Measurements from ENCODE around the gene PRPF40A. TPM values are rescaled to one million over a fixed set of nuclear protein-coding genes. Genes with fewer than 3 reads are reported as not detected.

Gene PRPF40A
- total and polyA plus RNA-seq, 2 of the 8 experiments (the other 6 are each of a cell fraction or from before 2014, with no cell fraction given) = 85.5 to 176 TPM

GRCh38 chr2:152696476-152696875 is 20.8 kb downstream of the PRPF40A start:
- ChIA-PET CTCF (ENCODE audit: partially characterized antibody) (interaction anchor here (0.7 kb wide), 1 partner anchor 19 kb away, joined by 3 read pairs; no protein-coding TSS in a partner anchor), POLR2A (ENCODE audit: partially characterized antibody) (interaction anchor here (1.4 to 2.0 kb wide), 3 partner anchors 10 to 22 kb away, joined by 3 to 10 read pairs (median 5); partner anchors contain the start of gene PRPF40A)
- Histone ChIP-seq H3K4me2 (ENCODE audit: insufficient read depth in 1 of 2, low read depth in 2 of 2, low read length in 2 of 2) (no peak overlapping the region), H2BK120ac (replicated peaks; ENCODE audit: low read depth, low read length) (no peak overlapping the region), H4K20me1 (replicated peaks in 1 of 2; ENCODE audit: control insufficient read depth in 1 of 2, insufficient read depth in 2 of 2, low read length in 2 of 2) (peaks cover 4% of the 10 kb centered on the region in 2 experiments), H4K8ac (ENCODE audit: extremely low read depth, insufficient read depth, low read length) (no peak overlapping the region), H3K4me1 (replicated peaks in 1 of 4; ENCODE audit: control insufficient read depth in 3 of 4, insufficient read depth in 4 of 4, low read length in 3 of 4) (no peaks in the 10 kb centered on the region), H3K9ac (replicated peaks in 1 of 4; ENCODE audit: extremely low read depth in 1 of 4, low read depth in 3 of 4, low read length in 3 of 4) (no peak overlapping the region), H3K23ac (ENCODE audit: insufficient read length) (no peak overlapping the region), H2BK12ac (ENCODE audit: low read depth, low read length) (no peak overlapping the region), H3K56ac (replicated peaks; ENCODE audit: insufficient read length, low read depth, low read length) (no peak overlapping the region), H3K14ac (ENCODE audit: insufficient read length) (no peak overlapping the region), H3K27ac (ENCODE audit: low read depth, low read length) (no peak overlapping the region), H2BK5ac (ENCODE audit: low read depth, low read length) (no peak overlapping the region), H2AK5ac (ENCODE audit: low read depth, low read length) (no peak overlapping the region), H3K18ac (ENCODE audit: extremely low read depth, low read length) (no peak overlapping the region), H2BK15ac (ENCODE audit: low read length) (no peak overlapping the region), H3K27me3 (replicated peaks in 1 of 4; ENCODE audit: control insufficient read depth in 3 of 4, extremely low read depth in 1 of 4, insufficient read depth in 3 of 4, low read length in 3 of 4) (no peaks in the 10 kb centered on the region), H4K5ac (ENCODE audit: insufficient read length, low read depth, low read length) (no peak overlapping the region), H3K4ac (replicated peaks; ENCODE audit: insufficient read length, low read depth, low read length) (no peak overlapping the region), H3K79me2 (ENCODE audit: control insufficient read depth in 1 of 2, insufficient read depth in 2 of 2, low read length in 2 of 2) (peaks cover 9 to 84% of the 10 kb centered on the region in 2 experiments), H3K9me3 (ENCODE audit: insufficient read depth in 2 of 2, low read depth in 1 of 2, low read length in 1 of 2) (no peaks in the 10 kb centered on the region), H2BK20ac (ENCODE audit: low read length) (no peak overlapping the region), H2AFZ (ENCODE audit: low read length) (no peak overlapping the region), H3K36me3 (ENCODE audit: control insufficient read depth in 2 of 4, insufficient read depth in 4 of 4, low read length in 3 of 4) (peaks cover 2 to 35% (median 9%) of the 10 kb centered on the region in 4 experiments; a peak in 6 of 8 replicates), H3K23me2 (ENCODE audit: low read depth, low read length) (no peaks in the 10 kb centered on the region), H4K91ac (replicated peaks; ENCODE audit: insufficient read length, low read length) (no peak overlapping the region), H3K4me3 (ENCODE audit: extremely low read depth in 1 of 4, insufficient read depth in 2 of 4, low read depth in 3 of 4, low read length in 4 of 4) (no peak overlapping the region), H3K79me1 (ENCODE audit: low read depth, low read length) (no peaks in the 10 kb centered on the region; the same call in 1 of the 2 replicates)
- WGBS, 2 experiments (ENCODE audit: extremely low coverage in 1 of 2, insufficient coverage in 1 of 2, insufficient read length in 1 of 2, insufficient replicate concordance in 2 of 2, low coverage in 1 of 2, low lambda C conversion rate in 2 of 2, missing lambda C conversion rate in 1 of 2) = no CpG with 5 or more reads among the region's 1 CpG
- FAIRE-seq = no peak
- no peak for TF ChIP-seq ZNF274 (IDR thresholded peaks at IDR 0.05; ENCODE audit: borderline replicate concordance, extremely low read depth, low read length)
- TF ChIP-seq KDM5A (IDR thresholded peaks at IDR 0.05; ENCODE audit: low read length) = no peak
- TF ChIP-seq EZH2 (IDR thresholded peaks at IDR 0.05; ENCODE audit: low read depth, low read length, severe bottlenecking) = no peak
- TF ChIP-seq CEBPB (IDR thresholded peaks at IDR 0.05; ENCODE audit: low read depth, low read length) = no peak
- TF ChIP-seq TAF7 (optimal IDR thresholded peaks at IDR 0.05; ENCODE audit: borderline replicate concordance, low read depth, low read length) = no peak
- no peak for TF ChIP-seq SP1 (IDR thresholded peaks at IDR 0.05; ENCODE audit: low read depth, low read length)
- TF ChIP-seq CBX8 (IDR thresholded peaks at IDR 0.05; ENCODE audit: borderline replicate concordance, low read depth, low read length) = no peak
- TF ChIP-seq SIX5 (IDR thresholded peaks at IDR 0.05; ENCODE audit: low read depth, low read length) = no peak
- no peak for TF ChIP-seq KDM1A (IDR thresholded peaks at IDR 0.05; ENCODE audit: borderline replicate concordance, low read length)
- no peak for TF ChIP-seq YY1 (IDR thresholded peaks at IDR 0.05; ENCODE audit: low read depth, low read length)
- TF ChIP-seq ASH2L (IDR thresholded peaks at IDR 0.05; ENCODE audit: low read length) = no peak
- no peak for TF ChIP-seq KDM4A (IDR thresholded peaks at IDR 0.05; ENCODE audit: low read depth, low read length, severe bottlenecking)
- no peak for TF ChIP-seq TEAD4 (IDR thresholded peaks at IDR 0.05; ENCODE audit: low read depth, low read length)
- no peak for DNase-seq (ENCODE audit: low read depth in 1 of 2, low spot score in 2 of 2)

Data from H1 (cell line).